GM19468 (cell line): ENCODE data around the gene SIKE1.
"Not testable (repeated sequence)": the region's sequence is repeated elsewhere in the genome, so short reads cannot be mapped to it uniquely, and the experiment has no call there.

Source experiments
- ATAC-seq: cut with Tn5 transposase; IDR thresholded peaks from one replicate; pipeline ENCODE4 v1.9.1; 2021; ENCODE audit warnings: mild to moderate bottlenecking, moderate library complexity, moderate number of reproducible peaks; ENCODE audit not compliant: unreplicated experiment; ENCODE audit errors: extremely low read depth

SIKE1 gene

DNA sequence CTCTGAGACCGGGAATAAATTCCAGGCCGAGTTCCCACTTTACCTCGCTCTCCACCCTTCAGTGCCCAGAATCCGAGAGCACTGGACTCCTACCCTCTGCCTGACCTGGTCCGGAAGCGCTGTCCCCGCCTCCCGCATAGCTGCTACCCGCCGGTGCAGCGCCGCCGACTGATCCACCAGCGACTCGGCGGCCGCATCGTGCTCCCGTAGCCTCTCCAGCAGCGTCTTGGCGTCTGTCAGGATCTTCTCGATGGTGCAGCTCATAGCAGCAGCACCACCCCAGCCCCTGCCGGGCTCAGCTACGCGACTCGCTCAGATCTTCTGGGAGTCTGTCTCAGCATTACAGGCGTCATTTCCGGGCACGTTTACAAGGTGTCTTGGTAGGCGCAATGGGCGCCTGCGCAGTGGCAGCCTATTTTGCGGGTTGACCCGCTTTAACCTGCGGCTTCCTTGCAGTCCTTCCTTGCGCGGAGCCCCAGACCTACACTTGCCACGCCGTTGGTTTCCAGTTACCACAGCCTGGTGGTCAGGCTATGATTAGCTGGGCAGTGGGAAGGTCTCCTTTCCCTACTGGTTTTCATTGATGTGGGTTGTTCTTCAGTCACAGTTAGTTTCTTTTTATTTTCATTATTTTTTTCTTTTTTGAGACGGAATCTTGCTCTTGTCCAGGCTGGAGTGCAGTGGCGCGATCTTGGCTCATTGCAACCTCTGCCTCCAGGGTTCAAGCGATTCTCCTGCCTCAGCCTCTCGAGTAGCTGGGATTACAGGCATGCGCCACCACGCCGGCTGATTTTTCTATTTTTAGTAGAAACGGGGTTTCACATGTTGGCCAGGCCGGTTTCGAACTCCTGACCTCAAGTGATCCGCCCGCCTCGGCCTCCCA, at the start of gene SIKE1:
TSS of gene SIKE1 (minus strand) at position 342 of the 883 bp plus-strand sequence. CDS start at position 264, 78 bp downstream.
- ATAC-seq: peak; percentile 98

- ATAC-seq: not testable (repeated sequence)
These were observed 49.6 kb upstream of the SIKE1 start for GRCh38 chr1:114830075-114830474.

- ATAC-seq: no peak
These were observed 47.8 kb upstream of the SIKE1 start for GRCh38 chr1:114828251-114828650.

- ATAC-seq: no peak
These were observed 41.5 kb upstream of the SIKE1 start for GRCh38 chr1:114821978-114822377.

- ATAC-seq: no peak
These were observed 39.9 kb upstream of the SIKE1 start for GRCh38 chr1:114820392-114820791.

DNA sequence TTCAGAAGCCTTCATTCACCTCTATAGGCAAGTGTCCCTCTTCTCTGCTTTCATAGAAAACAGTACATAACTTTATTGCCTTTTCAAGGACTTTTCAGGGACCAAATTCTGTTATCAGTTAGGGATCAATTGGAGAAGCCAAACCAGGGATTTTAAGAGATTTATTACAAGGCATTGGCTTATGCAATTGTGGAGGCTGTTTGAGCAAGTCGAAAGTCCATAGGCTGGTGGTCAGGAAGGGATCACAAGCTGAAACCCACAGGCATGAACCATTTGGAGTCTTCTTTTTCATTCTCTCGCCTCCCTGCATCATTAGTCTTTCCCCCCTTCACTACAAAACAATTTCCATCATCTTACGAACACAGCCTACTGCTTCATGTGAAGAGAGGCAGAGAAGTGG, 39.4 kb upstream of the SIKE1 start:
- ATAC-seq: no peak

DNA sequence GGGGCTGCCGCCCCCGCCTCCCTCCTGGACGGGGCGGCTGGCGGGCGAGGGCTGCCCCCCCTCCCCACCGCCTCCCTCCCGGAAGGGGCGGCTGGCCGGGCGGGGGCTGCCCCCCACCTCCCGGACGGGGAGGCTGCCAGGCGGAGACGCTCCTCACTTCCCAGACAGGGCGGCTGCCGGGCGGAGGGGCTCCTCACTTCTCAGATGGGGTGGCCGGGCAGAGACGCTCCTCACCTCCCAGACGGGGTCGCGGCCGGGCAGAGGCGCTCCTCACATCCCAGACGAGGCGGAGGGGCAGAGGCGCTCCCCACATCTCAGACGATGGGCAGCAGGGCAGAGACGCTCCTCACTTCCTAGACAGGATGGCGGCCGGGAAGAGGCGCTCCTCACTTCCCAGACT, 24.0 kb upstream of the SIKE1 start:
- not testable (repeated sequence) for ATAC-seq

DNA sequence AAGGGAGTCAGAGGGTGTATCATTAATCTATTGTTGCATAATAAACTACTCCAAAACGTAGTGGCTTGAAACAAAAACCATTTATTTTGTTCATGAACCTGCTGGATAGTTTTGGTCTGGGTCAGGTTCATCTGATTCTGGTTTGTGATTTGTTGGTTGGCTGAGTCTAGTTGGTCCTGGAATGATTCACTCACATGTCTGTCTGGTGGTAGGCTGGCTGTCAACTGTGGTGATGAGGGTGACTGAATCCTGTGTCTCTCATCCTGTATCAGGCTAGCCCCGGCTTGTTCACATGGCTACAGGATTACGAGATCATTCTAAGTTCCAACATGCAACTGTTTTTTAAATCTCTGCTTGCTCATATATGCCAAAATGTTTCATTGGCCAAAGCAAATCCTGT, 22.5 kb upstream of the SIKE1 start:
- ATAC-seq: no peak

- ATAC-seq: no peak
These were observed 13.6 kb upstream of the SIKE1 start for GRCh38 chr1:114794038-114794437.

DNA sequence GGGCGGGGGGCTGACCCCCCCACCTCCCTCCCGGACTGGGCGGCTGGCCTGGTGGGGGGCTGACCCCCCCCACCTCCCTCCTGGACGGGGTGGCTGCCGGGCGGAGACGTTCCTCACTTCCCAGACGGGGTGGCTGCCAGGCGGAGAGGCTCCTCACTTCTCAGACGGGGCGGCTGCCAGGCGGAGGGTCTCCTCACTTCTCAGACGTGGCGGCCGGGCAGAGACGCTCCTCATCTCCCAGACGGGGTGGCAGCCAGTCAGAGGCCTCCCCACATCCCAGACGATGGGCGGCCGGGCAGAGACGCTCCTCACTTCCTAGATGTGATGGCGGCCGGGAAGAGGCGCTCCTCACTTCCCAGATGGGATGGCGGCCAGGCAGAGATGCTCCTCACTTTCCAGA, 10.1 kb upstream of the SIKE1 start:
- not testable (repeated sequence) for ATAC-seq

GRCh38 chr1:114786440-114786839, 6.0 kb upstream of the SIKE1 start:
- ATAC-seq: not testable (repeated sequence)

GRCh38 chr1:114782476-114782875, 2.0 kb upstream of the SIKE1 start:
- no peak for ATAC-seq

GRCh38 chr1:114779722-114780121, 763 bp downstream of the SIKE1 start:
- no peak for ATAC-seq

DNA sequence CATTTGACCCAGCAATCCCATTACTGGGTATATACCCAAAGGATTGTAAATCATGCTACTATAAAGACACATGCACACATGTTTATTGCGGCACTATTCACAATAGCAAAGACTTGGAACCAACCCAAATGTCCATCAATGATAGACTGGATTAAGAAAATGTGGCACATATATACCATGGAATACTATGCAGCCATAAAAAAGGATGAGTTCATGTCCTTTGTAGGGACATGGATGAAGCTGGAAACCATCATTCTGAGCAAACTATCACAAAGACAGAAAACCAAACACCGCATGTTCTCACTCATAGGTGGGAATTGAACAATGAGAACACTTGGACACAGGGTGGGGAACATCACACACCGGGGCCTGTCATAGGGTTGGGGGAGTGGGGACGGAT, 3.8 kb downstream of the SIKE1 start:
- not testable (repeated sequence) for ATAC-seq

GRCh38 chr1:114771992-114772391, 8.5 kb downstream of the SIKE1 start:
- no peak for ATAC-seq

DNA sequence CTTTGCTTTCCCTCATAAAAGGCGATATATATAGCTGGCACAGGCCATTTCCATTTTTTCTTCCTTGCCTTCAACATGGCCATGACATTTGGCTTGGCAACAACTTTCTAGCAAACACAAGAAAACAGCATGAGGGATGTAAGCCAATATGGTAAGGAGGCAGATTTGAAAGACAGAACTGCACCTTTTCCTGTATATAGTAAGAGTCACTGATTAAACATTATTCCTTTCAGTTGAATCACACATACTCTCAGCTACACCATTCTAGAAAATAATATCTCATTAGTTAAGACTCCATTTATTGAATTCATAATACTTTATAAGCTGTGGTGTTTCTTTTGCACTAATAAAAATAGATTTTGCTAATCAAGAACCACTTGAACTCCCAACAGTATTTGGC, 9.5 kb downstream of the SIKE1 start:
- ATAC-seq: no peak

DNA sequence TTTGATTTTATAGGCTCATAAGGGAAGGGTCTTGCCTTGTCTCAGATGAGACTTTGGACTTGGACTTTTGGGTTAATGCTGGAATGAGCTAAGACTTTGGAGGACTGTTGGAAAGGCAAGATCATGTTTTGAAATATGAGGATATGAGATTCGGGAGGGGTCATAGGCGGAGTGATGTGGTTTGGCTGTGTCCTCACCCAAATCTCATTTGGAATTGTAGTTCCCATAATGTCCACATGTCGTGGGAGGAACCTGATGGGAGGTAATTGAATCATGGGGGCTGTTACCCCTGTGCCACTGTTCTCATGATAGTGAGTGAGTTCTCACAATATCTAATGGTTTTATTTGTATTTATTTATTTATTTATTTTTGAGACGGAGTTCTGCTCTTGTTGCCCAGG, 15.8 kb downstream of the SIKE1 start:
- ATAC-seq: no peak

GRCh38 chr1:114758256-114758832, 22.1 kb downstream of the SIKE1 start:
- ATAC-seq: no peak

- ATAC-seq: peak; percentile 61
These were observed 22.8 kb downstream of the SIKE1 start, which contains the start of gene CSDE1 for GRCh38 chr1:114757455-114758255. Gene CSDE1, minus strand, starts transcription at chr1:114757984. Its CDS starts 18,094 bp downstream, at chr1:114739890.

DNA sequence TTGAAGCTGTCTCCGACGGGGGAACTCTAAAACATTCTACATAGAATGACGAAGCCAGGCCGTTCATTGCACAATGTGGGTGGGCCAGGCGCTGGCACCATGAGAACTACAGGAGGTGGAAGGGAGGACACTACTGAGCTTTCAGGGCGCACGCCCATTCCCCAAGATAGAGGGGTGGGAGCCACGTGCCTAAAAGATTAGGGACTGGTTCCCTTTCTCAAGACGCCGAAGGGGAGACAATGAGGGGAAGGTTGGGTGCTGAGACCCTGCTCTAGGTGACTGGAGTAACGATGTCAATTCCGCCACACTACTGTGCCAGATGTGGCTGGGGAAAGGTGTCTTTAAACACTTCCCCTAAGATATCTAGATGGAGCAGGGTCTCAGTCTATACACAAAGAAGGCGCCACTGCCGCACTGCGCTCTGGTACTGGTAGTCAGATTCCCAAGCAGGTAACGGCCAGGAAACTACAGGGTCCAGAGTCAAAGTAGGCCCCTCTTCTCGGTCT, 23.5 kb downstream of the SIKE1 start:
- no peak for ATAC-seq
